Activated gamma-delta T cell treated with anti-CD3 and anti-CD28 coated beads, Interleukin-2, amount 50 U/mL, for 16 hours (primary cell): ENCODE results near the gene PHLDB3.
"Not testable (repeated sequence)": the region's sequence is repeated elsewhere in the genome, so short reads cannot be mapped to it uniquely, and the experiment has no call there.

Experiments used
- DNase-seq: peaks from one replicate; pipeline ENCODE4 v3.0.0-alpha.2; 2020; ENCODE audit warnings: low read depth

The PHLDB3 gene

GRCh38 chr19:43526884-43527859, 22.6 kb upstream of the PHLDB3 start, which contains the start of gene ETHE1:
ETHE1 (minus strand) TSS chr19:43527201; CDS start chr19:43527177, 24 bp downstream.
- DNase-seq: peak; percentile 60

DNA sequence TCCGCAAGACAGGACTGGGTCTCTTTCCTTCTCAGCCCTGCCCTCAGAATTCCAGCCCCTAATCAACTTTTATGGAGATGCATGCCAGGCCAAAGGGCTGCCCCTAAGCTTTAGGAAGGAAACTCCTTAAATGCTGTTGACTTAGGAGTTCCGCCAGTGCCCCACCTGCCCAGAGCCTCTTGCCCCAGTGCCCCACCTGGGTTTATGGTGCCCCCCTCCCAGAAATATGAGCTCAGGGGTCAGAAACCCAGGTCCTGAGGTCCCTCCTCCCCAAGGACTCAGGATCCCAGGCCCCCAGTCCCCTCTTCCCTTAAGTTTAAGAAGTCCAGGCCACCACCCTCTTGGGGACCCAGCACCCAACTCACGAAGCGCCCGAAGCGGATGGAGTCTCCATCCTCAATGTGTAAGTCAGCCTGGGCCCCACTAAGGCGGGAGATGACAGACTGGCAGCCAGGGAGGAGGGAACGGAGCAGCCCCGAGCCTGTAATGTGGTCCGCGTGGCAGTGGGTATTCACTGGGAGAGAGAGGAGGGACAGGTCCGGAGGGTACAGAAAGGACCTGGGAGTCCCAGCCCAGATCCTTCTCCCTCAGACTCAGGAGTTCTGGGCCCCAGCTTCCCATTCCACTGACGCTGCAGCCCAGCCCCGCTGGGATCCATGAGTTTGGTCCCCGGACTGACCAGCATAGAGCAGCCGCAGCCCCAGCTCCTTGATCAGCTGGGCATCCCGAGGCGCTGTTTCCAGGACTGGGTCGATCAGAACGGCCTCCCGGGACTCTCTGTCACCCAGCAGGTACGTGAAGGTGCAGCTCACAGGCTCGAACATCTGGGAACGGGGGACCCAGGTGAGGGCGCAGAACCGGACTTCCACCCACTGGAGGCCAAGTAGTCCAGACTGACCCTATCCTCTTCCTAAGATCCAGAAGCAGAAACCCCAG, 21.6 kb upstream of the PHLDB3 start:
- no peak for DNase-seq

- no peak for DNase-seq
Measured at GRCh38 chr19:43524922-43525835, 20.6 kb upstream of the PHLDB3 start.

DNA sequence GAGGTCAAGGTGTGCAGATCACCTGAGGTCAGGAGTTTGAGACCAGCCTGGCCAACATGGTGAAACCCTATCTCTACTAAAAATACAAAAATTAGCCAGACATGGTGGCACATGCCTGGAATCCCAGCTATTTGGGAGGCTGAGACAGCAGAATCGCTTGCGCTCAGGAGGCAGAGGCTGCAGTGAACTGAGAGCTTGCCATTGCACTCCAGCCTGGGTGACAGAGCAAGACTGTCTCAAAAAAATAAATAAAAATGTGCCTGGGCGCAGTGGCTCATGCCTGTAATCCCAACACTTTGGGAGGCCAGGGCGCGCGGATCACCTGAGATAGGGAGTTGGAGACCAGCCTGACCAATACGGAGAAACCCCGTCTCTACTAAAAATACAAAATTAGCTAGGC, 19.1 kb upstream of the PHLDB3 start:
- DNase-seq: not testable (repeated sequence)

- DNase-seq: no peak
Measured at GRCh38 chr19:43522929-43523328, 18.4 kb upstream of the PHLDB3 start.

- DNase-seq: peak; percentile 73
Measured at GRCh38 chr19:43519436-43520088, 15.0 kb upstream of the PHLDB3 start.

DNA sequence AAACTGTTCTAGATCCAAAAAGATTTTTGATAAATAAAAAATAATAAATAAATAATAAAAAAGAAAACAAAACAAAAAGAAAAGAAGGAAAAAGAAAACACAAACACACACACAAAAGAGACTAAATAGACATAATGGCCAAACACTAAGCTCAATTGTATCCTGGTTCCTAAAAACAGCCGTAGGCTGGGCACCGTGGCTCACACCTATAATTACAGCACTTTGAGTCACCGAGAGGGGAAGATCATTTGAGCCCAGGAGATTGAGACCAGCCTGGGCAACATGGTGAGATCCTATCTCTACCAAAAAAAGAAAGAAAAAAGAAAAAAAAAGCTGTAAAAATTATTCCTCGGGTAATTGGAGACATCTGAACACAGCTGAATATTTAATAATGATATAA, 13.5 kb upstream of the PHLDB3 start:
- DNase-seq: no peak

DNA sequence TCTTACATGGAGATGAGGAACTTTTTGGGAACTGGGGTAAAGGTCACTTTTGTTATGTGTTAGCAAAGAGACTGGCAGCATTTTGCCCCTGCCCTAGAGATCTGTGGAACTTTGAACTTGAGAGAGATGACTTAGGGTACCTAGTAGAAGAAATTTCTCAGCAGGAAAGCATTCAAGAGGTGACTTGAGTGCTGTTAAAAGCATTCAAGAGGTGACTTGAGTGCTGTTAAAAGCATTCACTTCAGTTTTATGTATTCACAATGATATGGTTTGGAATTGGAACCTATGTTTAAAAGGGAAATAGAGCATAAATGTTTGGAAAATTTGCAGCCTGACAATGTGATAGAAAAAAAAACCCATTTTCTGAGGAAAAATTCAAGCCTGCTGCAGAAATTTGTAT, 7.9 kb upstream of the PHLDB3 start:
- not testable (repeated sequence) for DNase-seq

GRCh38 chr19:43511324-43511723, 6.8 kb upstream of the PHLDB3 start:
- DNase-seq: no peak

DNA sequence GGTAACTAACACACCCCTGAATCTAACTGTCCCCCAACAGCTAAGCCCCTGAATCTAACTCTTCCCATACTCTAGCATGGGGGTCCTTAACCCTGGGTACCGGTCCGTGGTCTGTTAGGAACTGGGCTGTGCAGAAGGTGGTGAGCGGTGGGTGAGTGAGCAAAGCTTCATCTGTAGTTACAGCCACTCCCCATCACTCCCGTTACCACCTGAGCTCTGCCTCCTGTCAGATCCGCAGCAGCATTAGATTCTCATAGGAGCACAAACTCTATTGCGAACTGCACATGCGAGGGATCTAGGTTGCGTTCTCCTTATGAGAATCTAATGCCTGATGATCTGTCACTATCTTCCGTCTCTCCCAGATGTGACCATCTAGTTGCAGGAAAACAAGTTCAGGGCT, 6.2 kb upstream of the PHLDB3 start:
- DNase-seq: no peak

GRCh38 chr19:43507880-43508279, 3.3 kb upstream of the PHLDB3 start:
- DNase-seq: no peak

GRCh38 chr19:43506629-43507028, 2.1 kb upstream of the PHLDB3 start:
- no peak for DNase-seq

- no peak for DNase-seq
Measured at GRCh38 chr19:43505941-43506340, 1.4 kb upstream of the PHLDB3 start.

- no peak for DNase-seq
Measured at GRCh38 chr19:43505186-43505456, 575 bp upstream of the PHLDB3 start.

GRCh38 chr19:43503501-43504425, 783 bp downstream of the PHLDB3 start:
- peak; percentile 99 for DNase-seq

GRCh38 chr19:43502419-43502976, 2.0 kb downstream of the PHLDB3 start:
- DNase-seq: no peak

- no peak for DNase-seq
Measured at GRCh38 chr19:43501661-43502418, 2.7 kb downstream of the PHLDB3 start.

GRCh38 chr19:43499042-43499441, 5.5 kb downstream of the PHLDB3 start:
- no peak for DNase-seq

- DNase-seq: no peak
Measured at GRCh38 chr19:43498233-43498842, 6.2 kb downstream of the PHLDB3 start.
